ENCODE data around the gene FAM151B.

Gene FAM151B

GRCh38 chr5:80487829-80488721 lies at the start of gene FAM151B:
TSS of gene FAM151B (plus strand) at chr5:80488100. CDS start at chr5:80488124, 24 bp downstream.
- H3K4me3 ChIP-seq (ENCODE audit: low read depth, low read length): peak within 1 kb of the TSS; percentile 70
- peak; percentile 88 for DNase-seq (ENCODE audit: low read depth)
- peak; percentile 22 for TF ChIP-seq POLR2A (IDR thresholded peaks at IDR 0.05; ENCODE audit: extremely low read depth, insufficient read length)
- peak; percentile 46; the same call in 1 of the 2 replicates for TF ChIP-seq MAX (IDR thresholded peaks at IDR 0.05; ENCODE audit: low read depth, low read length)
- no peak for TF ChIP-seq CTCF (IDR thresholded peaks at IDR 0.05; ENCODE audit: low read depth, low read length)

GRCh38 chr5:80438739-80439138 lies 49.2 kb upstream of the FAM151B start:
- H3K4me3 ChIP-seq (ENCODE audit: low read depth, low read length): no peak overlapping the region
- DNase-seq (ENCODE audit: low read depth): no peak
- no peak for TF ChIP-seq POLR2A (IDR thresholded peaks at IDR 0.05; ENCODE audit: extremely low read depth, insufficient read length)
- no peak for TF ChIP-seq MAX (IDR thresholded peaks at IDR 0.05; ENCODE audit: low read depth, low read length)
- no peak for TF ChIP-seq CTCF (IDR thresholded peaks at IDR 0.05; ENCODE audit: low read depth, low read length)
- TF ChIP-seq MYC (IDR thresholded peaks at IDR 0.05; ENCODE audit: low read depth, low read length): no peak

- no peak overlapping the region for H3K4me3 ChIP-seq (ENCODE audit: low read depth, low read length)
- DNase-seq (ENCODE audit: low read depth): no peak
- TF ChIP-seq POLR2A (IDR thresholded peaks at IDR 0.05; ENCODE audit: extremely low read depth, insufficient read length) (no peak), MYC (IDR thresholded peaks at IDR 0.05; ENCODE audit: low read depth, low read length) (no peak), MAX (IDR thresholded peaks at IDR 0.05; ENCODE audit: low read depth, low read length) (no peak), CTCF (IDR thresholded peaks at IDR 0.05; ENCODE audit: low read depth, low read length) (no peak)
These were observed 48.7 kb upstream of the FAM151B start for GRCh38 chr5:80439213-80439612.

- DNase-seq (ENCODE audit: low read depth): no peak
- no peak overlapping the region for H3K4me3 ChIP-seq (ENCODE audit: low read depth, low read length)
- TF ChIP-seq MYC (IDR thresholded peaks at IDR 0.05; ENCODE audit: low read depth, low read length) (no peak), POLR2A (IDR thresholded peaks at IDR 0.05; ENCODE audit: extremely low read depth, insufficient read length) (no peak), MAX (IDR thresholded peaks at IDR 0.05; ENCODE audit: low read depth, low read length) (no peak), CTCF (IDR thresholded peaks at IDR 0.05; ENCODE audit: low read depth, low read length) (no peak)
These were observed 45.2 kb upstream of the FAM151B start for GRCh38 chr5:80442742-80443141.

DNA sequence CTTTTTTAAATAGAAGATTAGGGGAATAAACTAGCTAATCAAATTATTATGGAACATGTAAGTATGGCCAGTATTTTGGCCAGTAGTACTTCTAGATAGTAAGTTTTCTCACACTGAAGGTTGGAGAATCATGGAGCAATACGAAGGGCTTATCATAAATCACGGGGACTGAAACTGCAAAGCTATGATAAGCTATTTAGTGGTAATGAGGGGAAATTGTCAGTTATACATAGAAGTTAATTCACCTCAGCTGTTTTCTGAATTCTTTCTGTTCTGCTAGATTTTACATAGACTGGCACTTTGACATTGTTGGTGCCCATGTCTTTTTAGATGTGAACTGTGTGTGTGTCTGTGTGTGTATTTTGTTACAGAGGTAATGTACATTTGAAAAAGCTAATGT lies 34.5 kb upstream of the FAM151B start:
- no peak overlapping the region for H3K4me3 ChIP-seq (ENCODE audit: low read depth, low read length)
- TF ChIP-seq CTCF (IDR thresholded peaks at IDR 0.05; ENCODE audit: low read depth, low read length): no peak
- no peak for TF ChIP-seq POLR2A (IDR thresholded peaks at IDR 0.05; ENCODE audit: extremely low read depth, insufficient read length)
- TF ChIP-seq MYC (IDR thresholded peaks at IDR 0.05; ENCODE audit: low read depth, low read length): no peak
- DNase-seq (ENCODE audit: low read depth): no peak

Data from NB4 (cell line).